ENCODE results near the gene SNAPC1.
"Not testable (repeated sequence)": the region's sequence is repeated elsewhere in the genome, so short reads cannot be mapped to it uniquely, and the experiment has no call there.

Gene SNAPC1

DNA sequence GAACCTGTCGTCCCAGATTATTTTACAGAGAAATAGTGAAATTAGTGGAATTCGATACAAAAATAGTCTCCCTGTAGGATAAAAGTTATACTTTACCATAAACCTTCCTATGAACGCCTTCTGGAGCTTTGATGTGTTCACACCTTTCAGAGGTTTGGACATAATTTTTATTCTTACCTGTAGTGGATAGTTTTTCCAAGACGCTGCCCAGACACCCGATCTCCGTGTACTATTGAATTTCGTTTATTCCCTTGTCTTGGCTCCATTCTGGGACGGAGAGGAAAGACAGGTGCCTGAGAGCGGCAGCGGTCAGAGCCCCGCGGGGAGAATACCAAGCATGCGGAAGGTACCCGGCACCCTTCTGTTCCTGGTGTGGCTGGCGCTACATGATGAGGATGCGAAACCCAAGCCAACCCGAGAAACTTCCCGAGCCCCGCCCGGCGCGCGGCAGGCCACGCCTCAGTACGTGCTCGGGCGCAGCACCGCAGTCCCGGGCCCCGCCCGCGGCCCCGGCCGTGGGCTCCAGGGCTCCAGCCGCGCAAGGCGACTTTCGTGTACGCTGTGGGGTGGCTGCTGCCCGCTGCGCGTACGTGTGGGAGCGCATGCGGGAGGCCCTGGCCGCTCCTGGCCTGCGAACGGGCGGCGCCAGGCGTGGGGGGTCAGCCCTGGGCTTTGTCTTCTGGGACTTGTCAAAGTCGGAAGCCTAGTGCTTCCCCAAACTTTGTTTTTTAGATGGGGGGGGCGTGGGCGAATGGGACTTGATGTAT is 11.3 kb upstream of the SNAPC1 start:
- DNase-seq = peak; percentile 65

DNA sequence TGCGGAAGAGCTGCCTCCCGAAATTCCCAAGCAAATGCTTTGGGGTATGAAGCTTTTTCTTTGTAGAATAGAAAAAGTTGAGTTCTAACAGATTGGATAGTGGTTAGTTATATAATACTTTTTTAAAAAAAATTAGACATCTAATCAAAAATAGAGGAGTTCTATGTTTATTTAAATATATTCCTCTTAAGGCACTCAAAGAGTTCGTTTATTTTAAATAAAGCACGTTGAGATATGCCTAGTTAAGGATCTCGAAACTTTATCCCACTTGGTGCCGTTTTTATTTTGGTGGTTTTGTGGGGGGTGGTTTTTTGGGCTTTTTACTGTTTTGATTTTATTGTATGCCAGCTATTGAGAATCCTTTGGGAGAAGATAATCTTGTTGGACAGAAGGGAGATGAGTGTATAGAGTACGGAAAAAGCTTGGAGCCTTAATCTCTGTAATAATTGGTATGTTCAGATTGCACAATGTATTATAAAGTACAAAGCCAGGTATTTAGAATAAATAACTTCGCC is 10.7 kb upstream of the SNAPC1 start:
- no peak for DNase-seq

DNA sequence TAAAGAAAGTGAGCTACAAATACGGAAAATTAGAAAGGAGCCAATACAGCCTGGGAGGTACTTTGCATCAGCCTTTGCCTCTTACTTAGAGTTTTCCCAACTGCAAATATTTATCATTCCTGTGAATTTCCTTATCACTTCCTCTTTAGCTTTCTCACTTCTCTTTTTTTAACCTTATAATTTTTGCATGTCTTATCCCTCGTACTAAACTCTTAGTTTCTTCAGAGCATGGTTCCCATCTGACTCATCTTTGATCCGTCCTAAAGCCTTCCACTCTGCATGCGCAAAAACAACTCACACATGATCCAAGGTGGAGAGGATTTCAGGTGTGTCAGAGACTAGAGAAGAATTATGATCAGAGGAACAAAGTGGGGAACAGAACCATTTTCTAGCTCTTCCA is 9.6 kb upstream of the SNAPC1 start:
- DNase-seq = no peak

DNA sequence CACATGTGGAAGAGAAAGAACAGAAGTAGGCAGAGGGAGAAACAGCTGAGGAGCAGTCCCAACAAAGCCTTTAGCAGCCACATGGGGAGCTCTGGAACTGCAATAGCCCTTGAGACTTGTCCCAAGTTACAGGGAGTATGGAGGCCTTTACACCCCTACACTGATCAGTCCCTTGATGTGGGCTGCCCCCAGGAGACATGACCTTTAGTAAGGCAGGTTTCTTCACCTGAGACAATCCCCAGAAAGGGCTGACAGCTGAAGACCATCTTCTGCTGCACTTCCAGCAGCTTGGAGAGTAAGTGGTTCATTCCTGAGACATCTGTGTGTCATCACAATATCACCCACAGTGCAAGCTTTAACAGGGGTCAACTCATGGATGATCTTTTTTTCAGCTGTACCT is 8.6 kb upstream of the SNAPC1 start:
- no peak for DNase-seq

DNA sequence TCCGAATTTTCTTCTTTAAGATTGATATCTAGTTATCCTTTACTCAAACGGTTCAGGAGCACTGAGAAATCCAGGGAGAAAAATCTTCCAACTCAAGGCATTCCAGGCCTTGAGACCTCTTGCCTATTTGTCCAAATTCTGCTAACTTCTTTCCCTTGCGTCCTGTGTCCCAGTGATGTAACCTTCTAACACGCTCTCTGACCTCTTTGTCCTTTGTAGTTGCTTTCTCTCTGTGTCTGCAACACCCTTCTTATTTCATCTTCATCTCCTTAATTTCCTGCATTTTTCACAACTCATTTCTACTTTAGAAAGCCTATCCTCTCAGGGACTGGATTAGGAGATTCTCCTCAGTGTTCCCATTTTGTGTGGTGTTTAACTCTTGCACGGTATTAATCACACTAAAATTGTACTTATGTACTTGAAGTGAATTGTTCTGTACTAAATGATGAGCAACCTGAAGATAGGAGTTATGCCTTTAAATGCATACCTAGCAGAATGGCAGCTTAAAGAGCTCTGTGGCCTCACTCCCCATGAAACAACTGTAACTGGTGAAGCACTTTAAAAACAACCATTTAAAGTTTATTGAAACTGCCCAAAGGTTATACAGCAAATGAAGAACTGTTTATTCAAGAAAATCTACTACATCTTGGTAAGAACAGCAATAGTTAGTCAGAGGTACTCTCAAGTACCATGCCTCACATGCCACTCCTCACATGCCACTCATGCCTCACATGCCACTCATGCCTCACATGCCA is 7.4 kb upstream of the SNAPC1 start:
- no peak for DNase-seq

DNA sequence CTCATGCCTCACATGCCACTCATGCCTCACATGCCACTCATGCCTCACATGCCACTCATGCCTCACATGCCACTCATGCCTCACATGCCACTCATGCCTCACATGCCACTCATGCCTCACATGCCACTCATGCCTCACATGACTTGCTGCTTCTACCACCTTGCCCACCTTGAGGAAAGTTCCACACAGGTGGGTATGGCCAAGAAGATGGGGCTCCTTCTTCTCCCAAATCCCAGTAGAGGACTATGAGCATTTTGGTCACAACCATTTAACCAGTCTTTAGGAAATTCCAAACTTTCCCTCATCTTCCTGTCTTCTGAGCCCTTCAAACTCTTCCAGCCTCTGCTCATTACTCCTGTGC is 6.9 kb upstream of the SNAPC1 start:
- not testable (repeated sequence) for DNase-seq

DNA sequence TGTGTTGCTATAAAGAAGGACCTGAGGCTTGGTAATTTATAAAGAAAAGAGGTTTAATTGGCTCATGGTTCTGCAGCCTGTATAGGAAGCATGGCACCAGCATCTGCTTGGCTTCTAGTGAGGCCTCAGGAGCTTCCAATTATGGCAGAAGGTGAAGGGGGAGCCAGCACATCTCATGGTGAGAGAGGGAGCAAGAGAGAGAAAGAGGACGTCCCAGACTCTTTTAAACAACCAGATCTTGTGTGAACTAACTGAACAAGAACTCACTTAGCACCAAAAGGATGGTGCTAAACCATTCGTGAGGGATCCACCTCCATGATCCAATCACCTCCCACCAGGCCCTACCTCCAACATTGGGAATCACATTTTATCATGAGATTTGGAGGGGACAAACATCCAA is 6.1 kb upstream of the SNAPC1 start:
- no peak for DNase-seq

DNA sequence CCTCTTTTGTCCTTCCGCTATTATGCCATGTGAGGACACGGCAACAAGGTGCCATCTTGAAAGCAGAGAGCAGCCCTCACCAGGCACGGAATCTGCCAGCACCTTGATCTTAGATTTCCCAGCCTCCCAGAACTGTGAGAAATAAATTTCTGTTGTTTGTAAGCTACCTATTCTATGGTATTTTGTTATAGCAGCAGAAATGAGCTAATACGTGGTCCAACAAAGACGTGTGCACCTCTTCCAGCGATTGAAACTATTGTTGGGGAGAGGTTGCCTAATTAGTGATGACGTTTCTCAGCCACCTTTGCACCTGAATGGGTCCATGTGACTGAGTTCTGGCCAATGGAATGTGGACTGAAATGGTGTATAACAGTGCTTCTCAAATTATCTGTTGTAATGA is 2.3 kb upstream of the SNAPC1 start:
- no peak for DNase-seq

DNA sequence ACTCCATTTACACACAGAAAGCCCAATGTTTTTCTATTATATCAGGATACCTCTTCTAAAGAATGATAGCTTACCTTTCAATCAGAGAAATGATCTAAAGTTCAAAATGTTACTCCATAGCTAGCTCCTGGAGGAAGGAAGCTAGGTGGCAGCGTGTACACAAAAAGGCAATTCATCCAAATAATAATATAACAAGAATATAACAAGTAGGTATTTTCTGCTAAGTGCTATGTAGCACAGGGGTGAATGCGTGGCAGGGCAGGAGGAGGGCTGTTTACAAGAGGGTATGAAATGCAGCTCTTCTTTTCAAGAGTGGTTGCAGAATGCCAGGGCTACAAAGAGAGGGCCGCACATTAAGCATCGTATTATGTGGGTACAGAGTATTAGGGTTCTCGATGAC is 663 bp upstream of the SNAPC1 start:
- no peak for DNase-seq

DNA sequence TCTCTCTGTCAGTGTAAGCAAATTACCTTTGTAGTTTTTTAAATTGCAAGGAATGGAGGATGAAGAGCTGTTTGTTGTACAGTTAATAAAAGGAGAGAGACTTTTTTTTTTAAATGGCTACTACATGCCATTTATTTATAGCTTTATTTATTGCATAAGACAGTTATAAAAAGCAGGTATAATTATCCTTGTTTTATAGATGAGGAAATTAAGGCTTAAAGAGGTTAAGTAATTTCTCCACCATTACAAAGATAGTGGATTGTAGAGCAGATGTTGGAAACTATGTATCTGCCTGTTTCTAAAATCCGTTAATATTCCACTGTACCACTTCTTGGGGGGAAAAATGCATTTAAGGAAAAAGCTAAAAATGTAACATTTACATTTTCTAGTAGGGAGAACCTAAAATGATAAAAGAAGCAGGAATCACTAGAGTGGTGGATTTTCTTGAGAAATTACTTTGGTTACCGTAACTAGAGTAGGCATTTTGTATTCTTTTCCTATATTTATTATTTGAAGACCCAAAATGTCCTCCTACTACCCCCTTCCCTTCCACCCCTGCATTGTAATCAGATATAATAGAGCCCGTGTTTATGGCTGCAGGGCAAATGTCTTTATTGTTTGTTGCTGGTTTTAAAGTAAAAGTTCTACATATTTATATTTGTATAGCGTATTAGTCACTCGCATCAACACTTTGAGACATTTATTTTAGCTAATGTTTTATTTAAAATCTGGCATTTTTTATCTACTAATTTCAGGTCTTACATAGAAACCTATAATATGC is 2.3 kb downstream of the SNAPC1 start:
- DNase-seq = no peak

DNA sequence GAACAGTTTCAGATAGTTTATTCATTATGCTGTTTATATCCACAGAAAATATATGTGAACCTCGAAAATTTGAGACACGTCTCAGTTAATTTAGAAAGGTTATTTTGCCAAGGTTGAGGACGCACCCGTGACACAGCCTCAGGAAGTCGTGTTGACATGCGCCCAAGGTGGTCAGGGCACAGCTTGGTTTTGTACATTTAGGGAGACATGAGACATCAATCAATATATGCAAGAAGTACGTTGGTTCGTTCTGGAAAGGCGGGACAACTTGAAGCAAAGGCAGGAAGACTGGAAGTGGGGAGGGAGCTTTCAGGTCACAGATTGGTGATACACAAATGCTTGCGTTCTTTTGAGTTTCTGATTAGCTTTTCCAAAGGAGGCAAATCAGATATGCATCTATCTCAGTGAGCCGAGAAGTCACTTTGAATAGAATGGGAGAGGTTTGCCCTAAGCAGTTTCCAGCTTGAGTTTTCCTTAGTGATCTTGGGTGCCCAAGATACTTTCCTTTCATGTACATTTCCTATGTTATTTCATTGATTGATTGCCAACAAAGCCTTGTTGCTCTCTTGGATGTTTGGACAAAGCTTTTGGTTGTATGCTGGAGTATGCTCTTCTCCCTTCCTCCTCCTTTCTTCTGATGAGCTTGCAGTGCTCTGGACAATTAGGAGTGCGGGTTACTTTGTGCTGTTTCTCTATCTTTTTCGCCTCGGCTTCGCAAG is 3.2 kb downstream of the SNAPC1 start:
- DNase-seq = no peak

DNA sequence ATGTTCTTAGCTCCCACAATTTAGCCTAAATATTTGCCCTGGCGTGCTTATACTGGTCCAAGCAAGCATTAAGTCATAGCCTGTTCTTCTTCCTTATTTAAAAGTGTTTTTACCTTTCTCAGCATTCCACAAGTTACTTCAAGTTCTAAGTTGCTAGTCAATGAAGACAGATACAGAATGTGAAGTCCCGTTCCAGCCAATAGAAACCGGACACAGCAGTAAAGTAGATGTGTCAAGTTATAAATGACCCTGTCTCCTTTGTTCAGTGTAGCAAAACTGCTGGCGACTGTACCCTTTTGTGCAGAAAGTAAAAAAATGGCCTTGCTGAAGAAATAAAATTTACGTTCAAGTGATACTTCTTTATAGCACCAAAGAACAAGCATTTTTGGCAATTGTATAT is 3.9 kb downstream of the SNAPC1 start:
- DNase-seq = no peak

DNA sequence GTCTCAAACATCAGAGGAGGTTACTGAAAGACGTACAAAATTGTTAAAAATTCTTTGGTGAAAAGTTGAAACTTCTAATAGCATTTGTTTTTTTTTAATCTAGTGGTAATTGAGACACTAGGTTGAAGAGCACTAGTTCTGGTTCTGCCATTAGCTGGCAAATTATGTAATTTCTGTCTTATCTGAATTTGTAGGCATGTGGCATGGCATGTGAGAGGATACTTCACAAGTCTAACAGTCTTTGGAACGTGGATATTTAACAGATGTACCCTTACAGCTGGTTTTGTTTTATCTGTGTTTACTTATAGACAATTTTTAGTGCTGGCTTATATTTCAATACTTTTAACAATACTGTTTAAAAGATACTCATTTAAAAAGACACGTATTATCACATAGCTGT is 6.0 kb downstream of the SNAPC1 start:
- no peak for DNase-seq

DNA sequence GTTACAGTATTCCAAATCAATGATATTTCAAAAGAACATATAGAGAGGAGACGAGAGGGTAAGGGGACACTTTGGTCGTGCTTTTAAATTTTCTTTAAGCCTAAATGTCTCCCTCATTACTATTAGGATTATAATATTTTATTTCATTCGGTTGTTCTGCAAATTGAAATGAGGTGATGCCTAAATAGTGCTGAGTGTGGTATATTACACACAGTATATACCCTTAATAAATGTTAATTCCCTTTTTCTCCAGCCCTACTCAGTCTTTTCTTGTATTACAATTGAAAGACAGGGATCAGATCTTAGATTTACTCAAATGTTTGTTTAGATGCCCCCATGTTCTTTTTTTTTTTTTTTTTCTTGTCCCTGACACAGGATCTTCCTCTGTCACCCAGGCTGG is 7.7 kb downstream of the SNAPC1 start:
- DNase-seq = no peak

DNA sequence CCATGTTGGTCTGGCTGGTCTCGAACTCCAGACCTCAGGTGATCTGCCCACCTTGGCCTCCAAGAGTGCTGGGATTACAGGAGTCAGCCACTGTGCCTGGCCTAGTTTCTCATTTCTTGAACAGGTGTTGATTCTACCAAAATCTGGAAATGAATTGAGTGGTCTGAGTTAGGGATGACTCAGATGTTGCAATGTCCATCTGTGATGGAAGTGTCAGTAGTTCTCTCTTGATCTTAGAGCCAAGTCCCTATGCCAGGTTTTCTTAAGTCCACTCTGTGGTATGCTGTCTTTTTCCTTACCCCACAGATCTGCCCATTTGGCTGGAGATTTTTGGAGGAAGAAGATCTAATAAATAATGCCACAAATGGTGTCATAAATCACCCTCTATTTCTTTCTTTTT is 12.6 kb downstream of the SNAPC1 start:
- no peak for DNase-seq

DNA sequence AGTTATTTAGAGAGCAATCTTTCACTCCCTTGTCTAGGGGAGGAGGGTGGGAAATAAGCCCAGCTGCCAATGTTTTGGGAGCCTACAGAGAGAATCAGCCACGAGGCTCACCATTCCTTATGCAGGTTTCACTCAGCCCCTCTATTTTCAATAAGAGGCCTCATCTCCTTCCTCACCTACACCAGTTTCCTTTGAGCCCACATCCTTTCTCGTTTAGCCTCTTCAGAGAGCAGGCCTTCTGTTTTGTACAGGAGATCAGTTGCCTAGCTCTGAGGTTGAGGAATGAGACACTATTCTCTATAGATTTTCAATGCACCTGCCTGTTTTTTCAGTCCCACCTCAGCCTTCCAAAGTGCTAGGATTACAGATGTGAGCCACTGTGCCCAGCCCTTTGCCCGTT is 17.9 kb downstream of the SNAPC1 start:
- DNase-seq = no peak

DNA sequence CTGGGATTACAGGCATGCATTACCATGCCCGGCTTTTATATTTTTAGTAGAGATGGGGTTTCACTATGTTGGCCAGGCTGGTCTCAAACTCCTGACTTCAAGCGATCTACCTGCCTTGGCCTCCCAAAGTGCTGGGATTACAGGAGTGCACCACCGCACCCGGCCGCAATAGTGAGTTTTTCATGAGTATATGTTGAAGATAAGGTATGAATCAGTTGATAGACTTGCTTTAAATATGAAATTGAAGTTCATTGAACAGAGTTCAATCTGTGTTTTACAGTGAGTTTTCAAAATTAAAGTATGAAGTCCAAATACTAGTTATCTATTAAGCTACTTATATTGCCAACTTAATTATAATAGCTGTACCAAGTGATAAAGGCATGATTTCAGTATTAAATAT is 35.1 kb downstream of the SNAPC1 start:
- DNase-seq = no peak

DNA sequence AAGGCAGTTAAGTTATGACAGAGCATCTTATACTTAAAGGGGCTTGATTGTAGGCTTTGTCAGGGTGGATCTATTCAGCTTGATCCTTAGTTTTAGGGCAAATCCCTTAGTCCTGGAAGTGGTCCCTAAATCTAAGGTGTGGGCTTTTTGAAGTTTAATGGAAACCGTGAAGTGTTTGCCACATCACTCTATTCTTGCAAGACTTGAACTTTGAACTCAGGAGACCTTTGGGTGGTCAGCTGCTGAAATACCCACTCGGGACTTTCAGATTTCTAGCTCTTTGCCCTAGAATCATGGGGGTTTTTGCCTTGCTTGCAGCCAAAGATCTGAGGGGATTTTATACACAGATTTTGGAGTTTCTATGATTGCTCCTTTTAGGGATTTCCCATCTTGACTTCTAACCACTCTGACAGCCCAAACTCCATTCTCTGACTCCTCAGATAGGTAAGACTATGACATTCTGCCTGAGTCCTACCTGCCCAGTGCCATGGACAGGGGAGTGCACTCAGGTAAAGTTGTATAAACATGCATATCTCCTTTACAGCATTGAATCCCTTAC is 39.9 kb downstream of the SNAPC1 start:
- no peak for DNase-seq

DNA sequence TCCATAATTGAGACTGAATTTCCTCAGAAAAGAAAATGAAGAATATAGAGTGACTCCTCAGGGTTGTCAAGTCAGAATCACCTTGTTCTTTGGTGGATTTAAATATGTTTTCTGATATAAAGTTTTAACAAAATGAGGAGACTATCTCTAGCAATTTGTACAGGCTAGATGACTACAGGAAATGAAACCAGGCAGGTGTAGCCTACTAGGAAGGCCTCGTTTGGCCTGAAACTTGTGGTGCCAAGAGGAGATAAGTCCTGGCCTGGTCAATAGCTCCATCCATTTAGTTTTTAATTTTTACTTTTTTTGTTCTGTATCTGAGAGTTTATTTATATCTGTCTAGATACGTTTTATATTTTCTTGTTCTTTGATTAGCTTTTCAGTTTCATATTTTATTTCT is 41.5 kb downstream of the SNAPC1 start:
- DNase-seq = no peak

DNA sequence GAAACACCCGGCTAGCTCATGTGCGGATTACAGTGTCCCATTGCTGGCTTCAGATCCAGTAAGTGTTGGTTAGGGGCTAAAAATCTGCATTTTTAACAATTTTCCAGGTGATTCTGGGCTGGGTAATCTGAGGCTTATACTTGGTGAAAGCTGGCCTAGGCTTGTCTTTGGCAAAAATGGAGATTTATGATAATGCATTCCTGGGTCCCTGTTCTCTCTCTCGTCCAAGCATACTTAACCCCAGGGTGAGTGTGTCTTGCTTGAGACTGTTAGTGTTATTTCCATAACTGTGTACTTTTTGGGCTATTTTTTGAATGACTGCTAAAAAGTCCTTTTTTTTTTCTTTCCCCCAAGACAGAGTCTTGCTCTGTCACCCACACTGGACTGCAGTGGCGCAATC is 43.2 kb downstream of the SNAPC1 start:
- DNase-seq = no peak

DNA sequence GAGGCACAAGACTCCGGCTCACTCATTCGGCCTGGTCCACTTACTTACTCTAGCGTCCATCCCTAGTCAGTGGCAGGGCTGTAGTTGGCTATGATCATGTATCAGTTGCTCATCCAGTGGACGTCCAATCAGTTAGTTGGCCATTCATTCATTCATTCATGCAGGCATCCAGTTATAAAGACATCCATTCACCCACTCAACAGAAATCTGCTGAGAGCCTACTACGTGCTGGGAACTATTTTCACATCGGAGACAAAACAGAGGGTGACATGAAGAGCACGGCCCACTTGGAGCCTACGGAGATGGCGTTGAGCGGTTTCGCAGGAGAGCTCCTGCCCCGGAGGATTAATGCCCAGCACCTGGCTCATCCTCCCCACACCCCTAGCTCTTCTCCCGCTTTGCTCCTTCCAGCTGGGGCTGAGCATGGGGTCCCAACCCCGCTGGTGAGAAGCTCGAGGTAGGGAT is 49.7 kb downstream of the SNAPC1 start:
- DNase-seq = no peak

DNA sequence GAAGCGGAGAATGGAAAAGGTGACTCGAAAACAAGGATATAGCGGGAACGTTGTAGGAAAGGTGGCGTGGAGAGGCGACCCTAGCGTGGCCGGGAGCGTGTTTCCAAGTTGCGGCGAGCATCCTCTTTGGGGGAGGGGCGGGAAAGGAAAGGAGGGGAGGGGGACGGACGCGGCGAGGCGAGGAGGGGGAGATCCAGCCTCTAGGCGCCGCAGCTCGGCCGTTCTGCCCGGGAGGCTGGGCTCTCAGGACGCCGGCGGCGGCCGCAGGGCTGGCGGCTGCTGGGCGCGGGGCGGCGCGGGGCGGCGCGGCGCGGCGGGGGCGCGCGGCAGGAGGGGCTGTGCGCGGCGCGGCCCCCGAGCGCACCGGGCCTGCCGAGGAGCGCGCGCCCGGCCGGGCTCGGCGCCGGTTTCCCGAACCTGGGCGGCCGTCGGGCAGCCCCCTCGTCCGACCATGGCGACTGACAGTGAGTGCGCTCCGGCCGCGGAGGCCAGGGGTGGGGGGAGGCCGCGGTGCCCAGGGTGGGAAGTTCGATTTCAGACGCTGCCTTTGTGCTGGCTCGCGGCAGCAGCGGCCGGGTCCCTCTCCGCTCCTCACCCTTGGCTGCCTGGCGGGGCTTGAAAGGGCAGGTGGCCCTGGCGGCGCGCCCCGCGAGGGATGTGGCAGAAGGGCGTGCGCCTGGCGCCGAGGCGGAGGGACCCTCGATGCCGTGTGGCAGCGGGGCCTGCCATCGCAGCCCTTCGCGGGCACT is 50.3 kb downstream of the SNAPC1 start, which contains the start of gene SYT16:
Gene SYT16, plus strand, starts transcription at position 357 of the 749 bp plus-strand sequence.
- no peak for DNase-seq

All from activated effector memory CD4-positive, alpha-beta T cell treated with Interleukin-2 at 50 U/mL for 16 hours (primary cell).